ENCODE measurements around the gene HNRNPH1.

The HNRNPH1 gene

DNA sequence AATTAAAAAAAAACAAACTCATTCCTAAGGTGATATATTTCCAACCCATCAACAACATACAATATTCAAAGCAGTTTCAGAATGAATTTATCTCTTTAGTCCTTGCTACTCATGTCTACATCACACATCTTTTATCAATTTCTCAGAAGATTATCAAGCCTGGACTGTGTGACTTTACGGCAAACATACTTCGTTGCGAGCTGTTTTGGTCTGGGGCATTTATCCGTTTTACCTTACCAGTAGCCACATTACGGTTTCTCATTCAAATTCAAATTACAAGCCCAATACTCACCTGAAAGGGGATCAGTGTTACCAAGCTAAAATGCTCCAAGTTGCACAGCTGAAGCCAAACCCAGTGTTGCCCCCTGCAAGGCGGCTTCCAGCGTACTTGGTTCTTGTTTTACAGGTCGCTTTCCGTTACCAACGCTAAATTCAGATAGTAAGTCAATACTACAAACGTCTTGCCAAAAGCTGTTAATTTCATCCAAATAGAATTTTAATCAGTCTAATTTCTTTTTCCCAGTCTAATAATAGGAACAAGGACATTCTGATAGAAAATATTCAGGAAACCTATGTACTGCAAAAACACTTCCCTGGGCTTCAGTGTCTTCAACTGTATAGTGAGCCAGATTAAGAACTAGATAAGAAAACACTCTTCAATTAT lies 1.8 kb downstream of the HNRNPH1 start:
- DNase-seq (ENCODE audit: low read depth), result peak; percentile 27

DNA sequence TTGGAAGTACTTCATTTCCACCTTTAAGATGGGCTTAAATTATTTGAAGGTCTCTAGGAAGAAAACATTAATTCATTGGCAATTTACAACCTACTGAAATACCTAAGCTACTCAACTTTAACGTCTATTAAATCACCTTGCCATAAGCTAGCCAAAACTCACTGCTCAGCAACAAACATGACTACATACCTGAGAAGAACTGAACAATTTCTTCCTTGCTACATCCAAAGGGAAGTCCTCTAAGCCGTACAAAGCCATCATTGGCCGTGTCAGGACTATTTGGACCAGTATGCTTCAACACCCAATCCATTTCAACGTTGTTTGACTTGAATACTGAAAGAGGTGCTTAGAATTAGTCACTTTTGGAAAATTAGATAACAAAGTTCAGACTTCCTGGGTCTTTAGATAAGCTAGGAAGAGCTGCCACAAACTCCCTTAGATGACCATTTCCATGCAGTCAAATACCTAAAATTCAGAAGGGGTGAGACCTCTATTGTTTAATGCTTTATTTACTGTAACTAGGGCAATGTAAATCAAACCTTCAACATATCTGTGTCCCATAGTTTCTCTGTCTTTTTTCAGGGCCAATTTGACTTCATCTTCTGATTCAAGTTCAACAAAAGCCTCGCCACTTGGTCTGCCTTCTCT lies 2.6 kb downstream of the HNRNPH1 start:
- peak; percentile 50 for DNase-seq (ENCODE audit: low read depth)

DNA sequence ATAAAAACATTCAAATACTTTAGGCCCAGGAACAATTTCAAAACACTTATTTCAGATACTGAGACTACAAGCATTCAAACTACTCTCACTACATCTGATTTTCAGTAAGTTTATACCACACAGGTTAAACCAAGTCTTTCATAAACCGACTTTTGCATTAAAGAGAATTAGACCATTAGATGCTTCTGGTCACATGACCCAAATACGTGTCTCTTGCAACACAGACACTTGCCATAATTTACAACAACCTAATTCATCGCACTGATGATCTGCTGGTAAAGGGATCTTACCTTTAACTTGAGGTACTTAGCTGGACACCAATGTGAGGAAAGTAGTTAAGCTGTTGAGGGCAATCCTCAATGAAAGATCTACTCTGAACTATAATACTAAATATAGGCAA lies 3.2 kb downstream of the HNRNPH1 start:
- DNase-seq (ENCODE audit: low read depth), result peak; percentile 38

DNA sequence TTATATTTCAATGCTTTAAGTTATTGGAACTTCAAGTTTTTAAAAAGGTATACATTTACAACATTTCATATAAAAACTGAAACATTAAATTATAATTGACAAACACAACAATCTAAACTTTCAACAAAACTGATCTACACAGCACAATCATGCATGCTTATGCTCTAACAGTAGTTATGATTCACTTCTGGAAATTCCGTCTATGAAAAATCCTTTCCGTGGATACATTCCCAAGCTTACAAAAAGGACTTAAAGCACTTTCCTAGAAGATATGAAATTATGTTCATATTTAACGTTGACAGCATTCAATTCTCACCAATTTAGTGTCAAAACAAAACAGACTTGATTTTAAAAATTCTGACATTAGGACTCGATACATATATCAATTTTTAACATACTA lies 3.7 kb downstream of the HNRNPH1 start:
- peak; percentile 59 for DNase-seq (ENCODE audit: low read depth)

DNA sequence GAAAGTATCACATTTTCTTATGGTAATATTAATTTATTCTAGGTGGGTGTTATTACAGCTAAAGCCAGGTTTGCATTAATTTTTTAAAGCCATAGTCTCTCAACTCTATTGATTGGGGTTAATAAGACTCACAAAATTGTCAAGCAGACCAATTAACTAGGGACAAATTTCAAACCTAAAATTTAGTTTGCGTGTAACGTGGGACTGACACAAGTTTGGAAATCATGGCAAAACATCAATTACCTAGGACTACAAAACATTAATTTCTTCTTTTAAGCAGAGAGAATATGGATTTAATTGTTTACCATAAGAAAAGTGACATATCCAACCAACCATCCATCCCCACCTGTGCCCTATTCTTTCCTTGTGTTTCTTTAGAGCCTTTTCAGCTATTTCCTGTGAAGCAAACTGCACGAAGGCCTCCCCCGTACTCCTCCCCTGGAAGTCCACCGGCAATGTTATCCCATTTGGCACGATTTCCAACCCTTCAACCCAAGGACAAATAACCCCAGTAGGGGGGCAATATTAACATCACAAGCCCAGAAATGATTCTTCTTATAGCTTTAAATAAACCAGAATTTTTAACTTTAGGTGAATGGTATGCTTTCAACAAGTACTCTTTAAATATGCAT lies 4.4 kb downstream of the HNRNPH1 start:
- DNase-seq (ENCODE audit: low read depth), result peak; percentile 15

DNA sequence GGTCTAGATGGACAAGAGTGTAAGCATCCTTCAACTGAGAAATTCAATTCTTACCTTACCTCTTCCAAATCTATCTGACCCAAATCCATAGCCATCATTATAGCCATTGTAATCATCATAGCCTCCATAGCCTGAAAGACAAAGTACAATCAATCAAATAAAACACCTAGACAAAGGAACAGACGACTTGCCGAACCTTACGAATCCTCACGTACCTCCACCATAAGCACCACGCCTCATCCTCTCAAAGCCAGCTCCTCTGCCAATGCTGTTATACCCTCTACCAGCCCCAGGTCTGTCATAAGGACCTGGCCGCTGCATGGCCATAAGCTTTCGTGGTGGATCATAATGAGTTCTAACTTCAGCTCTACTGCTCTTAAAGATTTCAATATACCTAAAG lies 5.5 kb downstream of the HNRNPH1 start:
- no peak for DNase-seq (ENCODE audit: low read depth)

DNA sequence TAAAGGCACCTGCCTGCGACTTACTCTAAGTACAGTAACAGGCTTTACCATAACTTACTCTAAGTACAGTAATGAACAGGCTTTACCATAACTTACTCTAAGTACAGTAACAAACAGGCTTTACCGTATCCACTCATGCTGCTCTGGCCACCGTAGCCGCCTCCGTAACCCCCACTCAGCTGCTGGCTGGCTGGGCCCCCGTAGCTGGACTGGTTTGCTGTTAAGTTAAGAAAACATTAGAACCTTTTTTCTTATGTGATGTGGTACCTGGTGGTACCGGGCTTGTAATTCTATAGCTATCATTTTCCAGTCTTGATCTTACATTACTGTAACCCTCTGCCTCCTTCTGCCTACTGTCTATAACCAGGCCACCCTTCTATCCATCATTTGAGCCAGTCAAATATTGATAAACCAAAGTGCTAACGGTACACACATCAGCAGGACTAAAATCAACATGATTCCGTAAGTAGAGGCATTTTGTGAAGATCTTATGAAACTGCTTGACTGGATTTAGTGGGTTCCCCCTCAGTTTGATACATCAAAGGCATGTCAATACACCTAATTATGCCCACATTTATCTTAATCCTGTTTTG lies 7.4 kb downstream of the HNRNPH1 start:
- no peak for DNase-seq (ENCODE audit: low read depth)

DNA sequence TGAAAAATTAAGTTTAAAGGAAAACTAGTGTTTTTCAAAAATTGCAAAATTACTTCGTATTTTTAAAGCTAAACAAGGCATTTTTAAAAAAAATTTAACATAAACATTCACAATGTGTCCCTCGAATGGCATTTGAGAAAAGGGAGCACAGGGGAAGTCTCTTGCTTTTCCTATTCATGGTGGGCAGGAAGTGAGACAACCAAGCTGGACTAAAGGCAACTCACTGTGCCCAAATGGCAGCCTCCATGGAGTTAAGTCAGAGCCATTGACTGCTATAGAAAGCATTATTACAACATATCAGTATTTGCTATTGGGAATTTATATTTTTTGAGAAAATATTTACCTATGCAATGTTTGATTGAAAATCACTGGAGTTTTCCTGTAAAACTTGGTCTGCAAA lies 8.3 kb downstream of the HNRNPH1 start:
- peak; percentile 32 for DNase-seq (ENCODE audit: low read depth)

DNA sequence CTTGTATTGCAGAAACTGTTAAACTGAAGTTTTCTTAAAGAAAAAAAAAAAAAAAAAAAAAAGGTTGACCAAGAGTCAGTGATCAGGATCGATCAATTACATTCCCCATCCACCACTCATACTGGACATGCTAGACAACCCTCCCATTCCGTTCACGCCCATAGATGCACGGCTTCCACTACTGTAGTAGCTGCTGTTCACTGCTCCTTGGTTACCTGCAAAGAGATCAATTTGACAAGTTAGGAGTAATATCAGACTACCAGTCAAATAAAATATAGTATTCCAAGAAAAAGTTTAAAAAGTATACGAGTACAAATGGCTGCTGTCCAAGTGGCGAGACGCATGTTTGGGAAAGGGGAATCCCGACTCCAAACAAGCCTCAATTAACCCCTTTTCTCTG lies 8.7 kb downstream of the HNRNPH1 start:
- DNase-seq (ENCODE audit: low read depth), result no peak

DNA sequence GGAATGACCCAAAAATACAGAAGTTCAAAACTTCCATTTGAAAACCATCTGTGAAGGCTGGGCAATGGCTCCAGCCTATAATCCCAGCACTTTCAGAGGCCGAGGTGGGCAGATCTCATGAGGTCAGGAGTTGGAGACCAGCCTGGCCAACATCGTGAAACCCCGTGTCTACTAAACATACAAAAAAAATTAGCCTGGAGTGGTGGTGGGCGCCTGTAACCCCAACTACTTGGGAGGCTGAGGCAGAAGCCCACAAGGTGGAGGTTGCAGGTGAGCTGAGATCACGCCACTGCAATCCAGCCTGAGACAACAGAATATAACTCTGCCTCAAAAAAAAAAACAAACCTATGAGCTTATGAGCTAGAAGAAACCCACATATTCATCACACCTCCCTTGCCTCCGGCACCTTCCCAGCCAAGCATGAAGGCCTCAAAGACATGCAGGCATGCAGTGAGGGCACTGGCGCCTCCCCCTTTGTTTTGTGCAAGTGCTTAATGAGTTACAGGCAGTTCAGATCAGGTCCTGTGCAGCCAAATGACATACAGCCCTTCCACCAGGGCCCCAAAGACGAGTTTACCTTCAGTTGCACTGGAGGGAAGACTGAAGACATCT lies 9.9 kb downstream of the HNRNPH1 start:
- no peak for DNase-seq (ENCODE audit: low read depth)

DNA sequence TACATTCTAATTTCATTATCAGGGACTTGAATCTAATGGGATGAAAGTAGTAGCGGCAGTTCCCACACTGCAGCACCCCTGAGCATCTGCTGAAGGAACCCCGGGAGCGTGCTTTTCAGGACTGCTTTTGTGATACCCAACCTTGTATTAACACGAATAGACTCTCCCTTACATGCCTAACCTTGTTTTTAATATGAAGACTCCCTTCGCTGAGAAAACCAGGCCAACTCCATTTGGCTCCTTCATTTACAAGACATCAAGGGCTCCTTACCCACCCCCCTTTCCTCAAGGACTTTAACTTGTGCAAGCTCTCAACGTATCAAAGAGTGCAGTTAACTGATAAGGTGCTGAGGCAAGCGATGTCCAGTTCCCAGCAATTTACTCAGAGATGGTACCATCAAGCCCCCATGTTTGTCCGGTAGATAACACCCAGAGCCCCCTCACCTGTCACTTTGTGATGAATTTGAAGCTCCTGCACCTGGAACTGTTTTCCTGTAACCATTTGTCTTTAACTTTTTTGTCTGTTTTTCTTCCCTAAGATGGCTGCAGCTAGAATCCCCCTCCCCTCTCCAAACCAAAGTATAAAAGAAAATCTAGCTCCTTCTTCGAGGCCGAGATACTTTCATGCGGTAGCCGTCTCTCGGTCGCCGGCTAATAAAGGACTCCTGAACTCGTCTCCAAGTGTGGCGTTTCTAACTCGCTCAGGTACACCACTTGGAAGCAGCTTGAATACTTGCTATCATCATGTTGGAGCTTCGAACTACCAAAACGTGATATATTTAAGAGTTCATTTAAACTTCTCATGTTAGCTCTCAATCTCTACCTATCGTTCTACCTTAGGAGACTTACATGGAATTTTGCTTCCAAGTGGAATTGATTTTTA lies 10.7 kb downstream of the HNRNPH1 start:
- DNase-seq (ENCODE audit: low read depth), result peak; percentile 21

DNA sequence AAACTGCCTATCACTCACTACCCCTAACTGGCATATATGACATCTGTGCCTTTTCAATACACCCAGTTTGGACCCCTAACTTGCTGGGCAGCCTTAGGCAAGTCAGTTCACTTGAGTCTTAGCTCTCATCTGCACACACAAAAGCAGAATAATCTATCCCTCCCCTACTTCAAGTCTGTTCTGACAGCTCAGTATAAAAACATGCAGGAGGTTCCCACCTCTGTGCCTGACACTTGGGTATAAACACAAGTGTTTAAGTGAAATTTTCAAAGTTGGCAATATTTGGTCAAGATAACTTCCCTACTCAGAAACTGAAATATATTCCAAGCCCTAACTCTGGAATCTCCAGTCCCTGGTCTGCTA lies 12.6 kb downstream of the HNRNPH1 start:
- peak; percentile 30 for DNase-seq (ENCODE audit: low read depth)

DNA sequence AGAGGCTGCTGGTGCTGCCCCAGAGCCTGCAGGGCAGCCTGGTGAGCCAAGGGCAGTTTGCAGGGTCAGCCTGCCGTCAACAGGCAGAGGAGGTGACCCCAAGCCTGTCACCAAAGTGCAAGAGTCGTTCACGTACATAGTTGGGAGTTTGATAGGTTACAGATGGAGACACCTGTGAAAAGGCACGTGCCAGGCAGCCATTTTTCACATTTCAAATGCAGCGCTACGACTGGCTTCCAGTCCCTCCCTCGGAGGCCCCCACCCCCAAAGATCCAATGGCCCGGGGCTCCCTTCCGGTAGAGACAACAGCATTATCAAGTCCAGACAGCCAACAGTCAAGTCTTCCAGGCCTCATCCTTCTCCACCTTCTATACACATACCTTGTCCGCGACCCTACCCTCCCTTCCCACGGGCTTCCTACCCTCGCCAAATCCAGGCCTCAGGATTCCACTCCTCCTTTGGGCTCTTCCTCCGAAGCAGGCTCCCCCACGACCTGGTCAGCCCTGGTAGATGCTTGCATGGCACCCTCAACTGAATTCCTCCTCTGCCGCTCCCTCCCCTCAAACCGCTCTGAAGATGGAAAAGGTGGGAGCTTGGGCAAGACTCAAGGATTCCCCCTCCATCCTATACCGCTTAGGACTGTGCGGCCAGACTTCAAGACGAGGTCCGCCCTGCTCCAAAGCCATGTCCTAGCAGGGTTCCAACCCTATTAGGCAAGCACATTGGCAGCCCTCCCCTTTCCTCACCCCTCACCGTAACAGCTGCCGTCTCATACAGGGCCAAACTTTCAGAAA lies 13.2 kb downstream of the HNRNPH1 start:
- no peak for DNase-seq (ENCODE audit: low read depth)

DNA sequence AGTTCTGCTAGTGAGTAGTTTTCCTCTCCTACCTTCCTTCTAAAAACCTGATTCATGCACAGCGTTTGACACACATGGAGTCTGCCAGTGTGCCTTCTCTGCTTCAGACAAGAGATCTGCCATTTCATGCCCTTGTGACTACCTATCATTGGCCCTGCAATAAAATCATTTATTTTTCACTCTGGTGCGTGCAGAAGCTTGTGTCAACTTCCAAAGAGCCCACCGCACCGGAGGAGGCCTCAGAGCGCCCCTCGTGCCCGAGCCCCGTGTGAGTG lies 13.7 kb downstream of the HNRNPH1 start:
- DNase-seq (ENCODE audit: low read depth), result no peak

DNA sequence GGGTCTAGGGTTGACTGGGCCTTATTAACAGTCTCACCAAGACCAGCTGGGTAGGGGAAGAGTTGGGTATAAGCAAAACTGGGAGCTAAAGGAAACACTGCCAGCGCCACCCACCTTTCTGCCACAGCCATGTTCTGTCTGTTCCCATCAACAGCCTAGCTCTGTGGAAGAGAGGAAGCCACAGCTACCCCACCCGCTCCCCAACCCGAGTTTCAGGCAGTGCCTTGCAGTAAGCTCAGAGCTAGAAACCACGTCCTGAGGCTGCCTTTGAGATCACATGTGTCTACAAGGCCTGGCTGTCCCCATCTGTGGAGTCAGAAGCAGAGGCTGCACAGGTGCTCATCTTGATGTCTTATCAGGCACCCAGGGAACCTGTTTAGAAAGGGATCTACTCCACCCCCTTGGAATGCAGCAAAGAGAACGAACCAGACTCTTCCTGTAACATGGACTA lies 15.3 kb downstream of the HNRNPH1 start:
- peak; percentile 34 for DNase-seq (ENCODE audit: low read depth)

DNA sequence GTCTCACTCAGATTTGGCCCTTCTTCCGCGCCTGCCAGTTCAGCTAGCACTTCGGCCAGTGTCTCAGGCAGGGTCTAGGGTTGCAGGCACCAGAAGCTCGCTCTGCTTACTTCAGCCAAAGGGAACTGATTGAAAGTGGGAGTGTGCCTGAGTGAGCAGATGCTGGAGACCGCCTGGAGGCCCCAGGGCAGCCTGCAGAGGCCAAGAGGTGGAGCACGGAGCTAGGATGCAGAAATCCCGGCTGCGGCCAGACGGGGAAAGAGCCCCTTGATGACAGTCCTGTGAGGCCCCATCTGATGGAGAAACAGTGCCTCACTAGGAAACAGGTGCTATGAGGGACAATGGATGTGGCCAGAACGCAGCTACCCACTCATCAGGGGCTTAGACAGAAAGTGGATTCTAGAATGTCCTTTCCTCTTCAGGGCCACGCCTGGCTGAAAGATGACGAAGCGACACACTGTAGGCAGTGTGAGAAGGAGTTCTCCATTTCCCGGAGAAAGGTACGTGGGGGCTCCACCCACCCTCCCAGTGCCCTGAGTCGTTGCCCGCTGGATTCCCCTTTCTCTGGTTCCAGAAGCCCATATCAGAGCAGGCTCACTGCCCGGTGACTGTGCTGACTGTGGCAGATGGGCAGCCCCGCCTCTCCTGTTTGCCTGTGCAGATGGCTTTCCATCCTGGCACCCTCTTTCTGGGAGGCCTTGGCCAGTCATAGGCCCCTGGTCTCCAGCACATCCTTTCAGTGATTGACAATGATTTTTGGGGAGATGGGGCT lies 16.1 kb downstream of the HNRNPH1 start:
- peak; percentile 28 for DNase-seq (ENCODE audit: low read depth)

DNA sequence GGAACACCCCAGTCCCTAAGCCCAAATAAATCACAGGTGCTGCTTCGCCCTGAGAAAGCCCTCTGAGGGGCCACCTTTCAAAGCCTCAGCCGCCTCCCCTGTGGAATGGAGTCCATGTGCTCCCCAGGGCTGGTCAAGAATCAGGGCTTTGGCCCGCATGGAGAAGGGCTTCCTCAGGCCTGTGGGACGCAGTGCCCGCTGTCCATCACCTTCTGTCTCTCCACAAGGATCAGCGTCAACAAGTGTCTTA lies 16.6 kb downstream of the HNRNPH1 start:
- no peak for DNase-seq (ENCODE audit: low read depth)

DNA sequence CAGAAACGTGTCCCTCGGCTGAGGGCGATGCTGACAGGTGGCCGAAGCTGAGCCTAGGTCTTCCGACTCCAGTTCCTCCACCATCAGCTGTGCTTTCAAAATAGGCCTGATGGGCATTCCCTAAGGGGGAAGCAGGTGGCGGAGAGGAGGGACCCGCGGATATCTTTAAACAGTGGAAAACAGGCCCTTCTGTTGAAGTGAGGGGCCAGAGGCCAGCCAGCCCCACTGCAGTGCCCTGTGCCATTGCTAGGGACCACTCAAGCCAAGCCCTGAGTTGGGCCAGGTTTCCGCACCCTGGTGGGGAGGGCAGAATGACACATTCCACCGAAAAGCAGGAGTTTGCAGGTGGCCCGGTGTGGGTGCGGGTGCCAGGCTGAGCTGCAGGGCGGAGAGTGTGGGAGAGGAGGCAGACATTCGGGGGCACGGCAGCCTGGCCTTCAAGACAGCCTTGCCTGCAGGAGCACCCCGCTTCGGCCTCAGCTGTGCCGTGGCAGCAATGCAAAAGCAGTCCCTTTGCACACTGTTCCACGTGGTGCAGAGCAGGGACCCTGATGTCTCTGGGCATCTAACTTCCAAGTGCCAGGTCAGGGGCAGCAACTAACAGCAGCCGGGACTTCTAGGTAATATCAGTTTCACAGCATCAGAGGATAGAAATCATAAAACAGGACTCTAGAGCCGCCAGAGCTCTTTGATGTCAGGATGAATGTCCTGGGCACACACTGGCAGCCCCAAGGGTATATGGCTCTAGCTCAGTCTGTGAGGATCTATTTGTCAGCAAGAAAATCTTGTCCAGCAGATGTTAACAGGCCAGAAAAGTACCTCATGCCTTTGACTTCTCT lies 17.2 kb downstream of the HNRNPH1 start:
- no peak for DNase-seq (ENCODE audit: low read depth)

DNA sequence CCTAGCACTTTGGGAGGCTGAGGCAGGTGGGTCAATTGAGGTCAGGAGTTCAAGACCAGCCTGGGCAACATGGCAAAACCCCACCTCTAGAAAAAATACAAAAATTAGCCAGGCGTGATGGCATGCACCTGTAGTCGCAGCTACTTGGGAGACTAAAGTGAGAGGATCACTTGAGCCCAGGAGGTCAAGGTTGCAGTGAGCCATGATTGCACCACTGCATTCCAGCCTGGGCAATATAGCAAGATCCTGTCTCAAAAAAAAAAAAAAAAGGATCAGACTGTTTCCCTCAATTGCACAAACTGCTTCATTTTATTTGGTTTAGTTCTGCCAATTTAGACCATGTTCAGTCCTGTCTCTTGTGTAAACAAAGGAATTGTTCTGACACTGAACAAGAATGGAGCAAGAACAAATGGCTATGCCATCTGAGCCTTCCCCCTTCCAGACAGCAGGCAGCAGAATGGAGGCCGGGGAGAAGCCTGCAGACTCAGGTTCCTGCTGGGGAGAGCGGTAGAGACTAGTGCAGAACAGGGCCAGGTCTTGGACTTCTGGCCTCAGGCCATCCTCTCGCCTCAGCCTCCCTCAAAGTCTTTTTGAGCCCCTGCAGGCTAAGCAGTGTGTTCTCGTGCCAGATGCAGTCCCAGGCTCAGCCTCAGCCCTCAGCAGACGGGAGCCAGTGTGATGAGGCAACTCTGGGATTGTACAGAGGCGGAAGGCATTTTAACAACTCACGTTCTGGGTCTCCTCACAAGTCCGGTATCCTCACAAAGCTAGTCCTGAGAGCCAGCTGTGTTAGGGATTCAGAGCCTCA lies 18.2 kb downstream of the HNRNPH1 start:
- no peak for DNase-seq (ENCODE audit: low read depth)
